HG03066 (cell line): ENCODE measurements around the gene TRIM39.

ENCODE experiments used
- ATAC-seq: cut with Tn5 transposase; IDR thresholded peaks from one replicate; pipeline ENCODE4 v1.9.1; 2021; ENCODE audit warnings: low read depth; ENCODE audit not compliant: unreplicated experiment

The TRIM39 gene

DNA sequence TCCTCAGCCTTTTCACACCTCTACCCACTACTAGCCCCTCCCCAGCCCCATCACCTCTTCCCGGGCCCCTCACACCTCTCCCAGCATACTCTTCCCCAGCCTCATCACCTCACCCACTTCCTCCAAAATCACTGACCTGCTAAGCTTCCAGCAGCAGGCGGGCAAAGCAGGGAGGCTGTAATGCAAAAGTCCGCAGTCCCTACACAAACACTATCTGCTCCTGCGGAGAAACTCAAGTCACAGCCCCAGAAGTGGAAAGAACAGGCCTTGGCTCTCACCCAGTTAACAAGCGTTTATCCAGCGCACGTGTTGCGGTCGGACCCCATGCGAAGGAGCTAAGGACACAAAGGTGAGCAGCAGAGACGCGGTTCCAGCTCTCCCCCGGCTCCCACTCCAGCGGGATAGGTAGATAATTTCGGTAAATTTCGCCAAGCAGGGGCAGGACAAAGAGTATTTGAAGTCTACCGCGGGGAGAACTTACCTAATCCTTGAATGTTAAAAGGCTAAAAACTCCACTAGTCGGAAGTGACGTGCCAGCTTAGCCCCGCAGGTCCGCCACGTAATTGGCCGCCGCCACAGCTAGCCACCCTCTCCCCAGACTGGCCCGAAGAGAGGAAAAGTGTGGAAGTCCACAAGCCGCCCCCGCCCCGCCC is 728 bp upstream of the TRIM39 start:
- ATAC-seq, result peak; percentile 38

DNA sequence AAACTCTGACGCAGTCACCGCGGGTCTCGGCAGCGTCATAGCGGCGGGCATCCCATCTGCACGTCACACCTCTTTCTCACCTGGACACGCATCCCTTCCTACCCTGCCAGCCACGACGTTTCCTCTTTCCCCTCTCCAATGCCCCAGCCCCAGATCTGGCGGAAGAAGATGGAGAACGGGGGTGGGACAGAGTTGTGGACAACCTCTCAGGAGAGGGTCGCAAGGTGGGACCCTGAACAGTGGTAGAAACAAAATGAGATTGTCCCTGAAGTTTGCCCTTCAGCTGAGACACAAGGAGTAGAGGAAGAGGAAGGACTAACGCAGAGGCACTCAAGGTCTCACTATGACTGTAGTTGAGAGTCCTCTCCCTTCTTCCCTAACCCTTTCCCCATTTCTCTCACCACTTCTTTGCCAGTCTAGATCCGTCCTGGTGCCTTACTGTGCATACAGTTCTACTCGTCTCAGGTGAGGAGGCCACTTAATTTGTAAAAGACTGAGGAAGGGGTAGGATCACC is 562 bp downstream of the TRIM39 start:
- ATAC-seq, result no peak

GRCh38 chr6:30328397-30328796 is 1.7 kb downstream of the TRIM39 start:
- ATAC-seq, result no peak

DNA sequence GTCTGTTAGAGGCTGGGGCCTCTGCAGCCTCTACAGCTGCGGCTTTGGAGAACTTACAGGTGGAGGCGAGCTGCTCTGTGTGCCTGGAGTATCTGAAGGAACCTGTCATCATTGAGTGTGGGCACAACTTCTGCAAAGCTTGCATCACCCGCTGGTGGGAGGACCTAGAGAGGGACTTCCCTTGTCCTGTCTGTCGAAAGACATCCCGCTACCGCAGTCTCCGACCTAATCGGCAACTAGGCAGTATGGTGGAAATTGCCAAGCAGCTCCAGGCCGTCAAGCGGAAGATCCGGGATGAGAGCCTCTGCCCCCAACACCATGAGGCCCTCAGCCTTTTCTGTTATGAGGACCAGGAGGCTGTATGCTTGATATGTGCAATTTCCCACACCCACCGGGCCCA is 2.6 kb downstream of the TRIM39 start:
- ATAC-seq, result no peak

DNA sequence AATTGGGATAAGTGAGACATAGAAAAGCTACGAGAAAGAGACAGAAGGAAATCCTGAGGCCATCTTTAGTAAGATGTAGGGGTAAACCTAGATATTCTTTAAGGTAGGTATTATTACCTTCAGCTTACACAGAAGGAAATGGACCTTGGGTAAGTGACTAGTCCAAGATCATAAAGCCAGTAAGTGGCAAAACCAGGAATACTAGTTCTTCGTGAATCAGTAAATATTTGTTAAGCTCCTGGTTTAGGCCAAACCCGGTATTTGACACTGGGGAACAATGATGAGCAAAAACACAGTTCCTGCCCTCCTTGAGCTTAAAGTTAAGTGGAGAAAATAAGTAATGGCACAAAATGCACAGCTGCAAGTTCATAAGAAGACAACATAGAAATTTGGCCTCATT is 5.3 kb downstream of the TRIM39 start:
- ATAC-seq, result no peak

DNA sequence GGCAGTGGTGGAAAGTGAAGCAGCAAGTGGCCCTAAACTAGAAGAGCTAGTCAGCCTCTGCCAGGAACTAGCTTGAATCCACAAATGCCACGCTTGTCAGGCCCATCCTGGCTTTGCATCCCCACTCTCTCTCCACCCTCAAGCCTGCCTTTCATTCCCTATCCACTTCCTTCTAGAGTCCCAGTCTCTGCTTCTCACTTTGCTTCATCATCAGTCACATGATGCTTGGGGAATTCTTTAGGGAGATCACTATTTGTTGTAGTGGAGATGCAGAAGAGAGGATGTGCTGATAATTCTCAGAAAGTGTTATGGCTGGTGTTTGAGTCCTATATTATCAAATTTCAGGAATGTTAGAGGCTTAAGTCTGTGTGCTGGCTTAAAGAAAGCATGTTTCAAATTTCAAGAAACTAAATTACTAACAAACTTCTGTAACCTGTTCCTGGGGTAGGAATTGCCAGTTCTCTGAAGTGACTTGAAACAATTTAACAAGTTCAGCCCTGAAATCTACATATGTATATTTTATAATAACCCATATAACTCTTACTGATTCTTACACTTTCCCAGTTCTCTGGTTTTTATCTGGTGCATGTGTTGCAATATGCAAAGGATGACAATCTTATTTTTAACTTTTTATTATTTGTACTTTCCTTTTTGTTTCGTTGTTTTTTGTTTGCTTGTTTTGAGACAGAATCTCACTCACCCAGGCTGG is 7.5 kb downstream of the TRIM39 start:
- ATAC-seq, result no peak

- ATAC-seq, result no peak
These were observed 13.9 kb downstream of the TRIM39 start for GRCh38 chr6:30340589-30341054.

DNA sequence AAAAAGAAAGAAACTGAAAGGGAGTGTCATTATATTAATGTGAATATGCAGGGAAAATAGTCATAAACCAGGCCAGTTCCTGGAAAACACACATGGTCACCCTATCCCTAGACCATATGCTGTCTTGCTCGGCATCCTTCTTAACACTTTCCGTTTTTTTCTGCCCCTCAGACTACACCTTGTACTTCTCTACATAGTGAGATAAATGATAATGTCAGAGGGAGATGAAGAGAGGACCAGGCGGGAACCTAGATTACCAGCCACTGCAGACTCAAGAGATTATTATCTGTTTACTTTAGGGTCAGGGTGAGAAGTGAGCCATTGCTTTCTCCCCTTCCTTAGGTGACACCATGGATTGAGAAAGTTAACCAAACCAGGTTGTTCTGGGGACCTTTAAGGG is 14.5 kb downstream of the TRIM39 start:
- no peak for ATAC-seq

GRCh38 chr6:30341728-30342127 is 15.0 kb downstream of the TRIM39 start:
- ATAC-seq, result no peak

- no peak for ATAC-seq
These were observed 17.6 kb downstream of the TRIM39 start for GRCh38 chr6:30344191-30344867.

- peak; percentile 92 for ATAC-seq
These were observed 18.3 kb downstream of the TRIM39 start, which contains the start of gene RPP21 for GRCh38 chr6:30344868-30345671. Gene RPP21 (plus strand): TSS chr6:30345156. CDS start chr6:30345172, 16 bp downstream.

DNA sequence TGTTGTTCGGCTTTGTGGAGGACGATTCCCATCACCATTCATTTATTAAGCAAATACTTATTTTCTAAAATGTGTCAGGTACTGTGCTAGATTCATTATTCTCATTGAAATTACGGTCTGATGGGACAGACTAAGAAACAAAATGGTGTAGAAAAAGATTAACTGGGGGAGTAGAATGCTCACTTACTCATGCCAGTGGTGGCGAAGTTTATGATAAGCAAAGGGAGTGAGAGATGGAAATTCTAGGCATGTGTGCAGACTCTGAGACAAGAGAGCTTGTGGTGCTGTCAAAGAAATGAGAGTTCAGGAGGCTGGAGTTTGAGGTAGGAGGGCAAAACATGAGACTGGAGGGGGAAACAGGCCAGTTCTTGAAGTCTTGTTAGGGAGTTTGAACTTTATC is 19.1 kb downstream of the TRIM39 start:
- ATAC-seq, result no peak

GRCh38 chr6:30348957-30349356 is 22.2 kb downstream of the TRIM39 start:
- ATAC-seq, result no peak

- ATAC-seq, result no peak
These were observed 22.9 kb downstream of the TRIM39 start for GRCh38 chr6:30349421-30350177.

- no peak for ATAC-seq
These were observed 23.8 kb downstream of the TRIM39 start for GRCh38 chr6:30350524-30350923.

GRCh38 chr6:30352550-30352949 is 25.8 kb downstream of the TRIM39 start:
- ATAC-seq, result no peak

DNA sequence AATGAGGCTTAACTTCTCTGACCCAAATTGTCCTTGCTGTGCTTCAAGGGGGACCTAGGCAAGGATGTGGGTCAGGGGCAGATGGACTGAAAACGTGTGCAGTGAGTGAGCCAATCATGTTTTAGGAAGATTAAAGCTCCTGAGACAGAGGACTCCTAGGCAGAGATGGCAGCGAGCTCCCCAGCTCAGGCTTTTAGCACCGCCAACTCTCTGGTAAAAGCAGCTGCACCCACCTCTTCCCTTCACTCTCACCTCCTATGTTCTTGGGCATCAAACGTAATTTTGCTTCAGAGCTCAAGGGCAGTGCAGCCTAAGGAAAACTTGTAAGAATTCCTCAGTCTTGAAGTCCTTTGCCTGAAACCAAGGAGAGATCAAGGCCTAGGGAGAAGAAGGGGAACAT is 28.6 kb downstream of the TRIM39 start:
- ATAC-seq, result no peak

GRCh38 chr6:30356536-30356935 is 29.8 kb downstream of the TRIM39 start:
- no peak for ATAC-seq

DNA sequence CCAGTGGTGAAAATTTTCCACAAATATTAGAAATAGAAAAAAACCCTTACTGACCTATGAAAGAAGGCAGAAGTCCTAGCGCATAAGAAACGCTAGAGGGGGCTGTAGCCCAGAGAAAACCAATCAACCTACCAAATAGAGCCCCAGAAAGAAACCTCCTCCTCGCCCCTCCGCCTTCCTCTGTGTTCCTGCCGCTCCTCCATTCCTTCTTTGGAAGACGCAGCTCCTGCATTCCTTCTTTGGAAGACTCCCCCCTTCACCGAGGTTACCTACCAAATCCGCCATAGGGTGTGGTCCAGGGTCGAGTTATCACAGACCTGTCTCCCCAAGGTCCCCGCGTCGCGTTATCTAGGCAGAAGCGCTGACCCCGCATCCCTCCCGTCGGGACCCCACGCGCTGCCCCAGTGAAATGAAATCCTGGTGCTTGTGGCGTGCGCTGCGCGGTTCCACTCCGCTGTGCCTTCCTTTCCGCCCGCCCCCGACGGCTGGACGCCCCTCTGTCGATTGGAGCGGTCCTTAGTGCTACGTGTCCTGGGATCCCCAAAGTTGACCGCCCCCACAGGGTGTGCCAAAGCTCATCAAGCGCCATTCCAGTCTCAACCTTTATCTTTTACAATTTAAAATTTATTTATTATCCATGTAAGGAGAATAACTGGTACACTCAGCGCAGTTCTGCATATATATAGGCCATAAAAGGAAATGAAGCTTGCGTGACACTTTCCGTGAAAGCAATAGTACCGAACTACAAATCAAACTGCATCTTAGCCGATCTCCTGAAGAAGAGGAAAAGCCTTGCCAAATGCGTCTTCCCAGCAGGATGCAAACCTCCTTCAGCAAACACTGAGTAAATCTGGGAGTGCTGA is 31.2 kb downstream of the TRIM39 start:
- no peak for ATAC-seq
